HG02852 (cell line): ENCODE results near the gene CSTB.
A peak's percentile ranks its signal among the peaks of the same experiment; 100 is the strongest.

Experiments
- ATAC-seq: cut with Tn5 transposase; IDR thresholded peaks from one replicate; pipeline ENCODE4 v1.9.1; 2021; ENCODE audit warnings: mild to moderate bottlenecking, moderate library complexity; ENCODE audit not compliant: unreplicated experiment

The CSTB gene

DNA sequence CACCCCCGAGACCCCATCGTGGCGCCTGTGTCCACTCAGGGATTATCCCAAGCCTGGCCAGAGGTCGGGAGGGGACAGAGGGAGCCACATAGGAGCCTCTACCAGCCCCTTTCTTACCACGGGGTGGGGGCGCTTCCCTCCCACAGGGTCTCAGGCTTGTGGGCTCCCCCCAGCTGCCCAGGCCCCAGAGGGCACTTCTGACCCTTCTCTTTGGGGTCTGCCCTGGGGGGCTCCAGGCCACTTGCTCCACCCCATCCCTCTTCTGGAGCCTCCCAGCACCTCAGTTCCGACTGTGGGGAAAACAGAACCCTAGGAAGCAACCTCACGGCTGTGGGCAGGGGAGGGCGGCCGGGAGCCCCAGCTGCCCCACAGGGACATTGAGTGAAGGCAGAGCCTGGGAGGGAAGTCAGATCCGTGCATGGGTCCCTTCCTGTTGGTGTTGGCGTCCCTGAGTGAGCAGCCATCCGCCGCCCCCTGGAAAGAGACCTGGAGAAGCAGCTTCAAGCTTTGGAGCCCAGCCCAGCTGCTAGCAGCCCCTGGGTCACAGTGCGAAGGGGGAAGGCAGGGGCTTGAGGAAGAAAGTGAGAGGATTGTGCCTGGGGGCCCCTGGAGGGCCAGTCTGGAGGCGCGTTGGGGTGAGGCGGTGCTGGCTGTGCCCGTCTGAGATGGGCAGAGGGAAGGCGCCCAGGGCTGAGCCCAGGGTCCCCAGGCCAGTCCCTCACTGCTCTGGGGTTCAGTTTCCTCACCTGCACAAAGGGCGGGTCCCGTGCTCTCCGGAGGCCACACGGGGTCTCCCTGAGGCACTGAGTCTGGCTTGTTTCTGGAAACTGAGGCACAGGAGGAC, 35.4 kb upstream of the CSTB start:
- no peak for ATAC-seq

- ATAC-seq = peak; percentile 55
Observed at GRCh38 chr21:43810505-43811261, 34.6 kb upstream of the CSTB start.

DNA sequence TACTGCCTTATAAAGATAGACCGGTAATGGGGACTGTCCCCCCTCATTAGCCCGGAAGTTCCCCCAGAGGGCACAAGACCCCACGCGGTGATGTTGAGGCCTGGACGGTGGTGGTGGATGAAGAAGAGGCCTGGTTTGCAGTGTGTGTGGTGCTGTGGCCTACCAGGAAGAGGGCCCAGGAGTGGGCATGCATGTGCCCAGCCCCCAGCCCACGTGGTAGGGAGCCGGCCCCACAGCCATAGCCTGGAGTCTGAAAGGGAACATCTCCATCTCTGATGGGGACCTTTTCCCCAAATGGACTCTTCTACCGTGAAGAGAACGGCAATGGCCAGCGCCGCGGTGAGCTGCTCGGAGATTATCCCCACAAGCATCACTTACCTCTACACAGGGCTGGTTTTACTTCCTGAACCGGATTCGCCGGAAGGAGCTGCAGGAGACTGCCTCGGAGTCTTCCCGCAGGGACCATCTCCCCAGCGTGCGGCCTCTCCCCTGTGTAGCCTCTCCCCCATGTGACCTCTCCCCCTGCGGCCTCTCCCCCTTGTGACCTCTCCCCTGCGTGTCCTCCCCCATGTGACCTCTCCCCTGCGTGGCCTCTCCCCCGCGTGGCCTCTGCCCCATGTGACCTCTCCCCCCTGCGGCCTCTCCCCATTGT, 33.9 kb upstream of the CSTB start:
- ATAC-seq = no peak

DNA sequence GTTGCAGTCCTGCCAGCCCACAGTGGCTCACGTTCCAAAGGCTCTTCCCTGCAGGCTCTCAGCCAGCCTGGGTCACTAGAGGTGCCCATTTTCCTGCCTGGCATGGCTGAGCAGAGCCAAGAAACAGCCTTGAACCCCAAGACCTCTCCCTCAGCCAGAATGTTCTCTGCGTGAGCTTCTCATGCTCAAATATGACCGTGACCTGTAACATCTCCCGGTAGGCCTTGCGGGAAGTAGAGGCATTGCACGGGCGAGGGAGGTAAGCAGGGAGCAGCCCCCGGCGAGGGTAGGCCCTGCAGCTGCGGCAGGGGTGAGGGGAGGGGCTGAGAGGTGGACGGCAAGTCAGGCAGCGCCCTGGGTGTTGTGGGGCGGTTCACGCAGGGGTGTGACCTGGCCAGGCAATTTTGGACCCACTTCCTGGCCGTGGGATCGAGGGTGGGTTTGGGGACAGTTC, 33.3 kb upstream of the CSTB start:
- no peak for ATAC-seq

DNA sequence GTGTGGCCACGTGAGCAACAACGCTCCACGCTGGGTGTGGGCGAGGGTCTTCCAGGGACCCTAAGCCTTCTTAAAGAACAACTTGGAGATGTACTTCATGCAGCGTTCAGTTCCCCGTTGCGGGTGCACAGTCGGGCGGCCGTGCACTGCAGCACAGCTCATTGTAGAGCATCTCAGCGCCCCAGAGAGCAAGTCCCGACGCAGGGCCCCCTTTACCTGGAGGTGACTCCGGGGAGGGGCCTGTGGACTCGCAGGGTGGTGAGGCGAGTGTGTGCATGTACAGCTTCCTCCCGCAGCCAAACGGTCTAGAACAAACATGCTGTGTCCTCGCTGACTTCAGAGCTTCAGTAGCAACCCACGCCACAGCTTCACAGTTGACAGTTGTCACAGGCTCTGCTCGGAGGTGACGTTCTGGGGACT, 32.7 kb upstream of the CSTB start:
- no peak for ATAC-seq

DNA sequence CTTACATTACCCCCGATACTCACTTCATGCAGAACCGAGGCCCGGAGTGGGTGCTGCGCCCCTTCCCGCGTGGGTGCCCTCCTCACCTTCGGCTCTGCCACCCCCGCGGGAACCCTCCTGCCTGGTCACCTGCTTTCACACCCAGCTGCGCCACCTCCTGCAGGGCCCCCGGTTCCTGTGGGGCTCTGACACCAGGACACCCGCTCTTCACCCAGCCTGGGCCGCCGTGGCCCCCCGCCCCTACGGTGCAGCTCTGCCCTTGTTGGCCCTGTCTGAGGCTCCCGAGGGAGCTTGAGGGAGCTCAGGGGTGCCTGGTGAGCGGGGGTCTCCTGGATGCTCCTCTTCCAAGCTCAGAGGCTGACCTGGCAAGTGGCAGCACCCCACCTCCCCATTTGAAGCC, 32.3 kb upstream of the CSTB start:
- ATAC-seq = no peak

GRCh38 chr21:43806017-43806710, 30.1 kb upstream of the CSTB start:
- ATAC-seq = no peak

GRCh38 chr21:43805275-43805800, 29.2 kb upstream of the CSTB start:
- peak; percentile 81 for ATAC-seq

GRCh38 chr21:43803558-43804300, 27.6 kb upstream of the CSTB start:
- ATAC-seq = no peak

DNA sequence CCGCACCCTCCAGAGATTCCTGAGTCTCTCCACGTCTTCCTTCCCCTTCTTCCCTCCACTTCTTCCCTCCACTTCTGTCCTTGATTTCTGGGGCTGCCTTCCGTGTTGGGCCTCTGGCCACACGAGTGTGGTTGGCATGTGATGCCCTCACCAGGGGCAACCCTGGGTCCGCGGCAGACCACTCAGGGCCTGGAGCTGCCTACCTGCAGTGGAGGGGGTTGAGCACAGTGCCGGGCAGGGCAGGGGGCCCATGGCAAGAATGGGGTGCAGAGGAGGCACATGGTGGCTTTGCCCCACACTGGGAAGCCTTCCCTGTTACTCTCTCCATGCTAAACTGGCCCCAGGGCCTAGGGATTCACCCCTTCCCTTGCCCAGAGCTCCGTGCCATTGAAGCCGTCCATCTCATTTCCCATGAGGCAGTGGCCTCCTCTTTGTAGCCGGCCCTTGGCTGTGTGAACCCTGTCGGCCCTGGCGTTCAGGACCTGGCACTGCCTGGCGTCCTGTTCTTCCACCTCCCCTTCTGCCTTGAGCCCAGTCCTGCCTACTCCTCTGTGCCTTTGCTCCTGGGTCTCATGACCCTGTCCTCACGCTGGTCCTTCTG, 26.7 kb upstream of the CSTB start:
- no peak for ATAC-seq

- ATAC-seq = no peak
Observed at GRCh38 chr21:43801006-43801783, 25.1 kb upstream of the CSTB start.

GRCh38 chr21:43800566-43800965, 24.5 kb upstream of the CSTB start:
- ATAC-seq = no peak

GRCh38 chr21:43800124-43800523, 24.0 kb upstream of the CSTB start:
- no peak for ATAC-seq

- no peak for ATAC-seq
Observed at GRCh38 chr21:43799301-43799840, 23.3 kb upstream of the CSTB start.

GRCh38 chr21:43797925-43798715, 22.0 kb upstream of the CSTB start:
- no peak for ATAC-seq

DNA sequence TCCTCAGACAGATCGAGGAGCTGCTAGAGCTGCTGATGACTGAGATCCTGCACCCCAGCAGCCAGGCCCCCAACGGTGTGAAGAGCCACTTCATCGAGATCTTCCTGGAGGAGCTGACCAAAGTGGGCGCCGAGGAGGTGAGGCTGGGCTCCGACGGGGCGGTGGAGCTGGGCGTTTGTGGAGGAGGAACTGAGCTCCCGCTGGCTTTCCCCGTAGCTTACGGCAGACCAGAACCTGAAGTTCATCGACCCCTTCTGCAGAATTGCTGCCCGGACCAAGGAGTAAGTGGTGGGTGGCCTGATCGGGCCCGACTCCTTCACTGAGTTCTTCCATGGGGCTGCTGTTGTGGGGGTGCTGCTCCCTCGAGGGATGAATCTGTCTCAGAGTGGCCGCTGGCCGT, 21.3 kb upstream of the CSTB start:
- no peak for ATAC-seq

DNA sequence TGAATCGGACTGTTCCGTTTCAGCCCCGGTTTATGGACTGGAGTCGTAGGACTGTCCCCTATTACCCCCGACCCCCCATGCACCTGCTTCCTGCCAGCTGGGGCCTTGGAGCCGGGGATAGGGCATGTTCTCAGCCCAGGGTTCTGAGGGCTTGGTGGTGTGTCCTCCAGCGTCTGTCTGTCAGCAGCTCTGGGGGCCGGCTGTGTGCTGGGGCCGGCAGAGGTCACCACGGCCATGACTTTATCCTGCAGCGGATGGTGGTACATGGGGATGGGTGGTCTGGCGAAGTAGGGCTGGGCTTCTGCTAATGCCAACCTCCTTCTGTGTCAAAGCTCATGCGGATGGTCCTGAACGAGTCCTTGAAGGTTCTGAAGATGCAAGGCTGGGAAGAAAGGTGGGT, 18.7 kb upstream of the CSTB start:
- ATAC-seq = no peak

DNA sequence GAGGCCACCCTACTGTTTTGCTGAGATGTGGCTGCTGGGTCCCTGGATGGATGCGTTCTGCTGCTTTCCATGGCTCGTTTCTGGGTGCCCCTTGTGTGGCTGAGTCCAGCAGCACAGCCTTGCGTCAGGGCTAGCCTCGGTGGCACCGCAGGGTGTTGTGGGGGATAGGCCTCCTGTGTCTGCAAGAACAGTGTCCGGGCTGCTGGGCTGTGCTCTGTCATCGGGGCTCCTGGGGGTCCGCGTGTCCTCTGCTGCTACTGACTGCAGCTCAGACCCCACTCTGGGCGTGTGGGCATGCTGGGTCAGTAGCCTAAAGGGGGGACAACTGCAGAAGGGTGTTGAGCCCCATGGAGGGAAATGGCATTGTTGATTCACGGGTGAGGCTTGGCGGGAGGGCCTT, 18.2 kb upstream of the CSTB start:
- ATAC-seq = no peak
